Rectal smooth muscle tissue (tissue), 1 donor: ENCODE results near the gene SUCNR1.
"Not testable (repeated sequence)": the region's sequence is repeated elsewhere in the genome, so short reads cannot be mapped to it uniquely, and the experiment has no call there.

ENCODE experiments used
- H3K27ac ChIP-seq: one replicate; pipeline ENCODE4 v1.7.0; 2013; ENCODE audit warnings: low read depth, low read length, inconsistent platforms
- H3K27me3 ChIP-seq: one replicate; pipeline ENCODE4 v1.7.0; 2013; ENCODE audit warnings: low read length; ENCODE audit not compliant: control insufficient read depth, insufficient read depth
- H3K36me3 ChIP-seq: one replicate; pipeline ENCODE4 v1.7.0; 2013; ENCODE audit warnings: low read length; ENCODE audit not compliant: control insufficient read depth, insufficient read depth
- H3K4me1 ChIP-seq: one replicate; pipeline ENCODE4 v1.7.0; 2013; ENCODE audit warnings: low read length; ENCODE audit not compliant: control insufficient read depth, insufficient read depth
- H3K4me3 ChIP-seq: one replicate; pipeline ENCODE4 v1.7.0; 2013; ENCODE audit warnings: low read length
- H3K9ac ChIP-seq: one replicate; pipeline ENCODE4 v1.7.0; 2013; ENCODE audit warnings: low read length

Gene SUCNR1

GRCh38 chr3:151856641-151857040, 16.8 kb upstream of the SUCNR1 start:
- Histone ChIP-seq H3K27me3 (no peaks in the 10 kb centered on the region), H3K36me3 (no peaks in the 10 kb centered on the region), H3K4me1 (peaks cover 12% of the 10 kb centered on the region), H3K4me3 (no peak overlapping the region), H3K27ac (no peak overlapping the region), H3K9ac (no peak overlapping the region)

- Histone ChIP-seq H3K4me1 (peaks cover 12% of the 10 kb centered on the region), H3K9ac (no peak overlapping the region), H3K4me3 (no peak overlapping the region), H3K27ac (peak overlapping the region; percentile 43), H3K27me3 (no peaks in the 10 kb centered on the region), H3K36me3 (no peaks in the 10 kb centered on the region)
Observed at GRCh38 chr3:151859233-151859673, 14.2 kb upstream of the SUCNR1 start.

- no peak overlapping the region for H3K4me3 ChIP-seq
- no peaks in the 10 kb centered on the region for H3K27me3 ChIP-seq
- no peak overlapping the region for H3K27ac ChIP-seq
- H3K4me1 ChIP-seq: peaks cover 12% of the 10 kb centered on the region
- H3K9ac ChIP-seq: no peak overlapping the region
- H3K36me3 ChIP-seq: no peaks in the 10 kb centered on the region
Observed at GRCh38 chr3:151859905-151860304, 13.5 kb upstream of the SUCNR1 start.

GRCh38 chr3:151863611-151864010, 9.8 kb upstream of the SUCNR1 start:
- H3K27me3 ChIP-seq: no peaks in the 10 kb centered on the region
- H3K27ac ChIP-seq: no peak overlapping the region
- peaks cover 12% of the 10 kb centered on the region for H3K4me1 ChIP-seq
- no peak overlapping the region for H3K4me3 ChIP-seq
- H3K9ac ChIP-seq: no peak overlapping the region
- H3K36me3 ChIP-seq: no peaks in the 10 kb centered on the region

- H3K27ac ChIP-seq: no peak overlapping the region
- no peak overlapping the region for H3K4me3 ChIP-seq
- H3K27me3 ChIP-seq: no peaks in the 10 kb centered on the region
- H3K36me3 ChIP-seq: no peaks in the 10 kb centered on the region
- peaks cover 8% of the 10 kb centered on the region for H3K4me1 ChIP-seq
- H3K9ac ChIP-seq: no peak overlapping the region
Observed at GRCh38 chr3:151864423-151865101, 8.9 kb upstream of the SUCNR1 start.

GRCh38 chr3:151866711-151867410, 6.6 kb upstream of the SUCNR1 start:
- no peaks in the 10 kb centered on the region for H3K27me3 ChIP-seq
- no peak overlapping the region for H3K9ac ChIP-seq
- no peaks in the 10 kb centered on the region for H3K36me3 ChIP-seq
- H3K27ac ChIP-seq: no peak overlapping the region
- H3K4me1 ChIP-seq: peaks cover 3% of the 10 kb centered on the region
- H3K4me3 ChIP-seq: no peak overlapping the region

- H3K4me1 ChIP-seq: peaks cover 3% of the 10 kb centered on the region
- H3K4me3 ChIP-seq: no peak overlapping the region
- H3K27ac ChIP-seq: no peak overlapping the region
- H3K9ac ChIP-seq: no peak overlapping the region
- H3K36me3 ChIP-seq: no peaks in the 10 kb centered on the region
- H3K27me3 ChIP-seq: no peaks in the 10 kb centered on the region
Observed at GRCh38 chr3:151867666-151868065, 5.8 kb upstream of the SUCNR1 start.

GRCh38 chr3:151869181-151869580, 4.3 kb upstream of the SUCNR1 start:
- Histone ChIP-seq H3K36me3 (no peaks in the 10 kb centered on the region), H3K4me3 (no peak overlapping the region), H3K4me1 (peaks cover 3% of the 10 kb centered on the region), H3K9ac (no peak overlapping the region), H3K27me3 (no peaks in the 10 kb centered on the region), H3K27ac (no peak overlapping the region)

- Histone ChIP-seq H3K4me3 (no peak overlapping the region), H3K36me3 (no peaks in the 10 kb centered on the region), H3K27me3 (no peaks in the 10 kb centered on the region), H3K27ac (no peak overlapping the region), H3K9ac (no peak overlapping the region), H3K4me1 (peaks cover 3% of the 10 kb centered on the region)
Observed at GRCh38 chr3:151871639-151872468, 1.6 kb upstream of the SUCNR1 start.

- H3K36me3 ChIP-seq, H3K4me1 ChIP-seq, H3K4me3 ChIP-seq, H3K27me3 ChIP-seq, H3K27ac ChIP-seq, H3K9ac ChIP-seq: not testable (repeated sequence)
Observed at GRCh38 chr3:151874079-151874478, 636 bp downstream of the SUCNR1 start.

GRCh38 chr3:151875759-151876158, 2.3 kb downstream of the SUCNR1 start:
- Histone ChIP-seq H3K27me3 (no peaks in the 10 kb centered on the region), H3K4me3 (peak overlapping the region; percentile 13), H3K4me1 (peaks cover 8% of the 10 kb centered on the region), H3K36me3 (no peaks in the 10 kb centered on the region), H3K9ac (no peak overlapping the region), H3K27ac (no peak overlapping the region)

- no peaks in the 10 kb centered on the region for H3K36me3 ChIP-seq
- H3K27me3 ChIP-seq: no peaks in the 10 kb centered on the region
- peaks cover 9% of the 10 kb centered on the region for H3K4me1 ChIP-seq
- no peak overlapping the region for H3K4me3 ChIP-seq
- no peak overlapping the region for H3K9ac ChIP-seq
- H3K27ac ChIP-seq: no peak overlapping the region
Observed at GRCh38 chr3:151877269-151877668, 3.8 kb downstream of the SUCNR1 start.
